ENCODE measurements around the gene CMTM6. TPM values are rescaled to one million over a fixed set of nuclear protein-coding genes. Genes with fewer than 3 reads are reported as not detected.

CMTM6 gene
- polyA plus RNA-seq, 1 donor (not counting 4 experiments of a cell fraction or from before 2014, with no cell fraction given) = 85.4 TPM

DNA sequence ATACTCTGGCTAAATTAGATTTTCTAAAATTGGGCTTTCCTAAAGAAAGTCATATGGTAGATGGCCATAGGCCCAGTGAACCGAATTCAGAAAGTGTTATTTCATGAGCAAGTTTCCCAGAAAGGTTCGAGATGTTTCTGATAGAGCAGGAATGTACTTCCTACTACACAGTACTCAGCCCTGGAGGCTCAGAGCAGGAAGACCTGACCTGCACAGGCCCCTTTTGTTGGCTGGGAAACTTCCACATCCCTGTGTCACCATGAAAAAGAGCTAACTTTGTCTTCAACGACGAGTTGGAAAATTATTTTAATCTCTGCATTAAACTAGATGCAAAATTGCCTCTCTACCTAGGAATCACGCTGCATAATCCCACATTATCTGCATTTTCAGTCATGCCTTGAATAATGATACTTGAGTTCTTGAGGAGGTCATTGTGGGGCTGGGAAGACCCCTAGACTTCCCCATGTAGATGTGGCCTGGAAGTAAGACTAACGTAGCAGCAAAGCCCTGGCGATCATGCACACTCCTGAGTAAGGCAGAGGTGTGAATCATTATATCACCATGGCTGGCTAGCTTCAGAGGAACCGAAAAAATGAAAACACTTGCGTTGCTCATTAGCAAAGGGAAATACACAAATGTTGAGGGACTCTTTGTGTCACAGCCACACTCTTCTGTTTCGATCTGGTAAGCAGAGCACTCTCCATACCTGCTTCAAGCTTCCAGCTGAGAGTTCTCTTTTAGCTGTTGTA lies 63.9 kb downstream of the CMTM6 start:
- Histone ChIP-seq H3K27ac (ENCODE audit: control insufficient read depth, insufficient read depth, low read length) (peak overlapping the region; percentile 52), H4K20me1 (ENCODE audit: control insufficient read depth, extremely low read depth, insufficient read depth, low read length) (no peaks in the 10 kb centered on the region), H3K79me2 (ENCODE audit: control insufficient read depth, insufficient read depth, low read length) (peaks cover 36% of the 10 kb centered on the region), H3K9ac (ENCODE audit: control insufficient read depth, extremely low read depth, insufficient read depth, low read length) (no peak overlapping the region), H3K4me2 (ENCODE audit: control insufficient read depth, extremely low read depth, insufficient read depth, low read depth, low read length) (peak overlapping the region; percentile 44), H3K4me1 (ENCODE audit: control insufficient read depth, extremely low read depth, insufficient read depth, low read length) (peaks cover 46% of the 10 kb centered on the region), H2AFZ (ENCODE audit: control insufficient read depth, low read length) (no peak overlapping the region), H3K4me3 (ENCODE audit: control insufficient read depth in 2 of 3, extremely low read depth in 1 of 3, insufficient read depth in 2 of 3, low read depth in 1 of 3, low read length in 3 of 3) (no peak overlapping the region), H3K27me3 (ENCODE audit: control insufficient read depth, extremely low read depth, insufficient read depth, low read length) (no peaks in the 10 kb centered on the region), H3K9me3 (ENCODE audit: control insufficient read depth, low read depth, low read length) (no peaks in the 10 kb centered on the region), H3K36me3 (ENCODE audit: control insufficient read depth in 2 of 2, extremely low read depth in 1 of 2, insufficient read depth in 2 of 2, low read length in 2 of 2) (peaks cover 0 to 4% of the 10 kb centered on the region in 2 experiments), H3K9me1 (ENCODE audit: control insufficient read depth, extremely low read depth, insufficient read depth, low read length) (no peaks in the 10 kb centered on the region)
- TF ChIP-seq, protein P1, sequence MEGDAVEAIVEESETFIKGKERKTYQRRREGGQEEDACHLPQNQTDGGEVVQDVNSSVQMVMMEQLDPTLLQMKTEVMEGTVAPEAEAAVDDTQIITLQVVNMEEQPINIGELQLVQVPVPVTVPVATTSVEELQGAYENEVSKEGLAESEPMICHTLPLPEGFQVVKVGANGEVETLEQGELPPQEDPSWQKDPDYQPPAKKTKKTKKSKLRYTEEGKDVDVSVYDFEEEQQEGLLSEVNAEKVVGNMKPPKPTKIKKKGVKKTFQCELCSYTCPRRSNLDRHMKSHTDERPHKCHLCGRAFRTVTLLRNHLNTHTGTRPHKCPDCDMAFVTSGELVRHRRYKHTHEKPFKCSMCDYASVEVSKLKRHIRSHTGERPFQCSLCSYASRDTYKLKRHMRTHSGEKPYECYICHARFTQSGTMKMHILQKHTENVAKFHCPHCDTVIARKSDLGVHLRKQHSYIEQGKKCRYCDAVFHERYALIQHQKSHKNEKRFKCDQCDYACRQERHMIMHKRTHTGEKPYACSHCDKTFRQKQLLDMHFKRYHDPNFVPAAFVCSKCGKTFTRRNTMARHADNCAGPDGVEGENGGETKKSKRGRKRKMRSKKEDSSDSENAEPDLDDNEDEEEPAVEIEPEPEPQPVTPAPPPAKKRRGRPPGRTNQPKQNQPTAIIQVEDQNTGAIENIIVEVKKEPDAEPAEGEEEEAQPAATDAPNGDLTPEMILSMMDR (optimal IDR thresholded peaks at IDR 0.05 in 1 of 3, IDR thresholded peaks at IDR 0.05 in 1 of 3, conservative IDR thresholded peaks at IDR 0.05 in 1 of 3; ENCODE audit: extremely low read depth in 1 of 3, insufficient read depth in 2 of 3, low read length in 3 of 3) = no peak
- no peak for TF ChIP-seq EZH2 (IDR thresholded peaks at IDR 0.05; ENCODE audit: low read length)
- FAIRE-seq (peak; percentile 60), DNase-seq (ENCODE audit: low read depth, low spot score) (no peak)
- dilution Hi-C loops (cut with MboI; ENCODE audit: extremely low pct_ligation_motif_present, low sequenced_read_pairs) = no loop called here

DNA sequence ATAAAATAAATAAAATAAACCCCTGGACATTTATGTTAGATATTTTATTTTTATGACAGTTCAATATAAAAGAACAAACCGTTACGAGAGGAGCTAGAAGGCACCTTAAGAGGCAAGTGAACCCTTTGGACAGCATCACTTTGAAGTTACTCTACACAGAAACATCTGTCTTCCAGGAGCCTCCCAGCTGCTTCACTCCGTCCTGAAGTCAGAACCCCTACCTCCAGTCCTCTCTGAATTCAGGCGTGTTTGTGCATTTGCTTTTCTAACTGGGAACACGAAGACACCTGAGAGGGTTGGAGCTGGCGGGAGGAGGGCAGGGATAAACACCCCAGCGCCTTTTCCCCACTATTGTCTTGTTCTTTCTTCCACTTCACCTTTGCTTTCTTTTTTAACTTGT lies 64.8 kb downstream of the CMTM6 start:
- Histone ChIP-seq H3K79me2 (ENCODE audit: control insufficient read depth, insufficient read depth, low read length) (peaks cover 45% of the 10 kb centered on the region), H3K9me1 (ENCODE audit: control insufficient read depth, extremely low read depth, insufficient read depth, low read length) (no peaks in the 10 kb centered on the region), H4K20me1 (ENCODE audit: control insufficient read depth, extremely low read depth, insufficient read depth, low read length) (no peaks in the 10 kb centered on the region), H3K36me3 (ENCODE audit: control insufficient read depth in 2 of 2, extremely low read depth in 1 of 2, insufficient read depth in 2 of 2, low read length in 2 of 2) (peaks cover 0 to 4% of the 10 kb centered on the region in 2 experiments), H3K4me1 (ENCODE audit: control insufficient read depth, extremely low read depth, insufficient read depth, low read length) (peaks cover 49% of the 10 kb centered on the region), H3K9ac (ENCODE audit: control insufficient read depth, extremely low read depth, insufficient read depth, low read length) (no peak overlapping the region), H3K4me3 (ENCODE audit: control insufficient read depth in 2 of 3, extremely low read depth in 1 of 3, insufficient read depth in 2 of 3, low read depth in 1 of 3, low read length in 3 of 3) (no peak overlapping the region), H3K27me3 (ENCODE audit: control insufficient read depth, extremely low read depth, insufficient read depth, low read length) (no peaks in the 10 kb centered on the region), H3K4me2 (ENCODE audit: control insufficient read depth, extremely low read depth, insufficient read depth, low read depth, low read length) (no peak overlapping the region), H3K27ac (ENCODE audit: control insufficient read depth, insufficient read depth, low read length) (no peak overlapping the region), H2AFZ (ENCODE audit: control insufficient read depth, low read length) (no peak overlapping the region), H3K9me3 (ENCODE audit: control insufficient read depth, low read depth, low read length) (no peaks in the 10 kb centered on the region)
- TF ChIP-seq EZH2 (IDR thresholded peaks at IDR 0.05; ENCODE audit: low read length) = no peak
- TF ChIP-seq, protein P1 (optimal IDR thresholded peaks at IDR 0.05 in 1 of 3, IDR thresholded peaks at IDR 0.05 in 1 of 3, conservative IDR thresholded peaks at IDR 0.05 in 1 of 3; ENCODE audit: extremely low read depth in 1 of 3, insufficient read depth in 2 of 3, low read length in 3 of 3) = no peak
- no peak for FAIRE-seq
- DNase-seq (ENCODE audit: low read depth, low spot score) = no peak
- dilution Hi-C loops (cut with MboI; ENCODE audit: extremely low pct_ligation_motif_present, low sequenced_read_pairs) = no loop called here
